Left forelimb (tissue), 1 donor: ENCODE measurements around the gene AASDH.

Source experiments
- DNase-seq: peaks from one replicate; pipeline ENCODE4 v3.0.0-alpha.2; 2018; ENCODE audit warnings: low spot score

Gene AASDH

GRCh38 chr4:56387023-56388001 lies at the start of gene AASDH:
Gene AASDH, minus strand, starts transcription at chr4:56387491. Its CDS starts 3,192 bp downstream, at chr4:56384299.
- DNase-seq = peak; percentile 98

GRCh38 chr4:56435140-56435926 lies 48.0 kb upstream of the AASDH start, which contains the start of gene PPAT:
Gene PPAT, minus strand, starts transcription at chr4:56435615. Its CDS starts 138 bp downstream, at chr4:56435477.
- DNase-seq = peak; percentile 99

- peak; percentile 74 for DNase-seq
Measured at GRCh38 chr4:56434599-56435139, 47.4 kb upstream of the AASDH start.

- no peak for DNase-seq
Measured at GRCh38 chr4:56433280-56433679, 46.0 kb upstream of the AASDH start.

GRCh38 chr4:56430203-56430602 lies 42.9 kb upstream of the AASDH start:
- no peak for DNase-seq

- no peak for DNase-seq
Measured at GRCh38 chr4:56427179-56427578, 39.9 kb upstream of the AASDH start.

GRCh38 chr4:56426273-56426672 lies 39.0 kb upstream of the AASDH start:
- no peak for DNase-seq

GRCh38 chr4:56425518-56425917 lies 38.2 kb upstream of the AASDH start:
- DNase-seq = no peak

- DNase-seq = no peak
Measured at GRCh38 chr4:56424697-56425514, 37.6 kb upstream of the AASDH start.

GRCh38 chr4:56424176-56424575 lies 36.9 kb upstream of the AASDH start:
- no peak for DNase-seq

- no peak for DNase-seq
Measured at GRCh38 chr4:56417396-56417795, 30.1 kb upstream of the AASDH start.

- DNase-seq = no peak
Measured at GRCh38 chr4:56416349-56416748, 29.1 kb upstream of the AASDH start.

- DNase-seq = no peak
Measured at GRCh38 chr4:56414135-56414670, 26.9 kb upstream of the AASDH start.

- no peak for DNase-seq
Measured at GRCh38 chr4:56410247-56411062, 23.2 kb upstream of the AASDH start.

GRCh38 chr4:56409511-56410090 lies 22.3 kb upstream of the AASDH start:
- DNase-seq = no peak

GRCh38 chr4:56408978-56409377 lies 21.7 kb upstream of the AASDH start:
- no peak for DNase-seq

GRCh38 chr4:56406151-56406550 lies 18.9 kb upstream of the AASDH start:
- DNase-seq = no peak

GRCh38 chr4:56405016-56405415 lies 17.7 kb upstream of the AASDH start:
- DNase-seq = no peak

GRCh38 chr4:56400560-56400959 lies 13.3 kb upstream of the AASDH start:
- DNase-seq = no peak

- no peak for DNase-seq
Measured at GRCh38 chr4:56391270-56391669, 4.0 kb upstream of the AASDH start.
